Limb (tissue), 2 donors: ENCODE measurements around the gene LPAR6.

Experiments
- DNase-seq, 2 donors: peaks; one replicate each; pipeline ENCODE4 v3.0.0-alpha.2; 2016; ENCODE audit errors: extremely low spot score in 2 of 2

The LPAR6 gene

DNA sequence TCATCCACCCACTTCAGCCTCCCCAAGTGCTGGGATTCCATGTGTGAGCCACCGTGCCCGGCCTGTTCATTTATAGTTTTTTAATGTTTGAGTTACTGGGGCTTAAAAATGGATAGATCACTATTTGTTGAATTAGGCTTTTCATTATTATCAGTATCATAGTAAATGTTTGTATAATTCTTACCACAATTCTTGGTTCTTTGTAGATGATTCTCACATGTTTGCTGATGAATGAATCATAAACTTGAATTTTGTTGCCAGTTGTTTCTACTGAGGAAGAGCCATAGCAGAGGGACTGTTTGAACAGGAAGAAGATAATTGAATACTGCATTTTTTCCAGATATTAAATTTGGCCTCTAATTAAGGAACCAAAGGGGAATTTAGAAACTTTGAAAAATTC is 2.6 kb upstream of the LPAR6 start:
- DNase-seq = no peak

DNA sequence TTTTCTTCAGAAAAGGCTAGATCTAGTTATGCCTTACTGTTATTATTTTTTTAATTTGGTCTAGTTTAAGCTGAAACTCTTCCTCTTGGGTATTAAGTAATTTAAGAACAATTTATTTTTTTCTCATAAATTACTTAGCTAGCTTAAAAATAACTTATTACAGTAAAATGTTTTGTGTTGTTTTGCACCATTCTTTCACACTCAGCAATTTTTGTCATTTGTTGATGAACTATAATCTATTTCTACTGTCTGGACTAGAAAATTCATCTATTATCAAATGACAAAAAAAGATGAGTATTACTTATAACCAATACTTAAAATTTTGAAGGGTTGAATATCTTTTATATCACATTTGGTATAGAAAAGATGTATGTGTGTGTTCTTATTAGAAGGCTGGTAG is 1.6 kb upstream of the LPAR6 start:
- no peak for DNase-seq

DNA sequence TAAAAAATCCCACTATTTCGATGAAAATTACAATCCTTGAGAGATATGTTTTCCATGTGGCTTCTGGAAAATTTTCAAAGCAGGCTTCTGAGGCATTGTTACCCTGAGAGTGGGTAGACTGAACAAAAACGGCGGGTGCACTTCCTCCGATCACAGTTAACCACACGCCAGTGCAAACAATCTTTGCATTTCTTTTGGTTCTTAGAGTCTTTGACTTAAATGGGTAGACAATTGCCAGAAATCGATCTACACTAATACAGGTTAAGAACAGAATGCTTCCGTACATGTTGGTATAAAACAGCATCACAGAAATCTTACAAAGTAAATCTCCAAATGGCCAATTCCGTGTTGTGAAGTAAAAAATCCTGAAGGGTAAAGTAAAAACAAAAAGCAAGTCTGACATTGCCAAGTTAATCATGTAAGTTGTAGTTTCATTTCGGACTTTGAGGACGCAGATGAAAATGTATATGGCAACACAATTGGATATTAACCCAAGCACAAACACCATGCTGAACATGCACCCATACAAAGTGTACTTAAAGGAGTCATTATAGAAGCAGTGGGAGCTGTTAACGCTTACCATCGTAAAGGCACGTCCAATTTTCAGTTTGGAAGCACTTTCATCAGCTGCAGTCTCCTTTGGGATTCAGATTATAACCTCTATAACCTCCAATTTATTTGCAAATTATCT is 927 bp downstream of the LPAR6 start:
- no peak for DNase-seq

DNA sequence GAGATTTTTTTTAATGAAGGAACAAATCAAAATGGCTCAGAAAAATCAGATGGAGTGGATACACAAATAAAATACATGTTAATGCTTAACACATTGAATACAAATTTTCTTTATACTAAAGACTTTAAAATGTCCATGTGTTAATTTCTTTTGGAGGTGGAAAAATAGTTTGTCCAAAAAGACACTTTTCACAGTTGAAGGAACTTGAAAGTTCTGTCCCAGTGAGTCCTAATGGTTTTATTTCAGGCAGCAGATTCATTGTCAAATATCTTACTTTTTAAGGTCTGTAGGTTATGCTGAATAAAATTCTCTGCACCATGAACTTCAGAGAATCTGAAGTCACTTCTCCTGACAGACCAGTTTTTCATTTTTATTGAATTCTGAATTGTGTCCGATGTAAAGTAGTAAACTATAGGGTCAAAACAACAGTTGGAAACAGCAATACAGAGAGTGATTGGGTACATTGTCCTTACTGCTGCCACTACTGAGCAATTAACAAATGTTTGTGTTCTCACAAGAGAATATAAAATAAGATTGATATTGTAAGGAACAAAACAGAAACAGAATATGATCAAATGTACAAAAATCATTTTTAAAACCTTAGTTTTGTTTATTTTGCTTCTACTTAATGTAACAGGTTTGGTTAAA is 1.6 kb downstream of the LPAR6 start:
- DNase-seq = no peak

DNA sequence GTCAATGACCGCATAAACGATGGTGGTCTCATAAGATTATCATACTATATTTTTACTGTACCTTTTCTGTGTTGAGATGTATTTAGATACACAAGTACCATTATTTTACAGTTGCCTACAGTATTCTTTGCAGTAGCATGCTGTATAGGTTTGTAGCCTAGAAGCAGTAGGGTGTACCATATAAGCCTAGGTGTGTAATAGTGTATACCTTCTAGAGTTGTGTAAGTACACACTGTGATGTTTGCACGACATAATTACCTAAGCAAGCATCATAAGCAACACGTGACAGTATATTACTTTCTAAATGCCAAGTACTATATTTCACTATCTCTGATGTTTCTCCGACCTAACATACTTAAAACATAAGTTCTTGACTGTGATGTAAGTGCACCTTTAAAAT is 2.7 kb downstream of the LPAR6 start:
- no peak for DNase-seq

DNA sequence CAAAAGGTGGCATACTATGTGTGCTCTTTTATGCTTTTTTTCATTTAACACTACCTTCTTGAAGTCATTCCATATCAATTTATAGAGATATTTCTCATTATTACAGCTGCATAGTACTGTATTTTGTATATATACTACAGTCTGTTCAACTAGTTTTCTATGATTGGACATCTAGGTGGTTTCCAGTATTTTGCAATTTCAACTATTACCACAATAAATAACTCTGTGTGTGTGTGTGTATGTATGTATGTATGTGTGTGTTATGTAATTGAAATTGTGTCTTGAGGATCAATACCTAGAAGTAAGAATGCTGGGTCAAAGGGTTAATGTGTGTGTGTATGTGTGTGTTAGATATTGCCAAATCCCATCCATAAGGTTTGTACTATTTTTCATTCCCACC is 7.0 kb downstream of the LPAR6 start:
- DNase-seq = no peak

DNA sequence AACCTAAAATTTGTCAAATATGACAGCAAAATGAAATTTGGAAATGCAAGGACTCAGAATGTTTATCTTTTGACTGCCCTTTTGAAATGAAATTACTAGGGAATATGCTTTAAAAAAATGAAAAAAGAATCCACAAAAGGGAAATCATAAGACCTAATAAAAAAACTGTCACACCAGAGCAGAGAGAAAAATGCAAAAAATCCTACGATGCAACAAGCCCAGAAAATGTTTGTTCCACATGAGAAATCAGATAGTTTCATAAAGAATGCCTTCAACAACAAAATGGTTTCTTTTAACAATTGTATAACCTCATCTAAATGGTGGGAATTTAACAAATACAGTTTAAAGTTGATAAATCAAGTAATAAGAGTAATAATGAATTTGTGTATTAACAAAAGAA is 8.0 kb downstream of the LPAR6 start:
- no peak for DNase-seq

DNA sequence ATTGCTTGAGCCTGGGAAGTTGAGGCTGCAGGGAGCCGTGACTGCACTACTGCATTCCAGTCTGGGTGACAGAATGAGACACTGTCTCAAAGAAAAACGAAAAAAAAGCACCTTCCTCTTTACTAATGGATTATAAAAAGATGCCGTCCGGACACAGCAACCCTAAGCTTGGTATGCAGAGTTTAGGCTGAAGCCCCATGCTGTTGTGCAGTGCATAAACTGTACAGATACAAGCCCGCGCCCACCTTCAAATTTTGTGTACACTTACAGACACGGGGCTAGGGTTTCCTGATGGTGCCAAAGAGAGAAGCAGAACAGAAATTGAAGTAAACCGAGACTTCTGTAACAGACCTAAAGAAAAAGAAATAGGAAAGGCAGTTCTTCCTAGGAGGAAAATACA is 9.0 kb downstream of the LPAR6 start:
- no peak for DNase-seq

DNA sequence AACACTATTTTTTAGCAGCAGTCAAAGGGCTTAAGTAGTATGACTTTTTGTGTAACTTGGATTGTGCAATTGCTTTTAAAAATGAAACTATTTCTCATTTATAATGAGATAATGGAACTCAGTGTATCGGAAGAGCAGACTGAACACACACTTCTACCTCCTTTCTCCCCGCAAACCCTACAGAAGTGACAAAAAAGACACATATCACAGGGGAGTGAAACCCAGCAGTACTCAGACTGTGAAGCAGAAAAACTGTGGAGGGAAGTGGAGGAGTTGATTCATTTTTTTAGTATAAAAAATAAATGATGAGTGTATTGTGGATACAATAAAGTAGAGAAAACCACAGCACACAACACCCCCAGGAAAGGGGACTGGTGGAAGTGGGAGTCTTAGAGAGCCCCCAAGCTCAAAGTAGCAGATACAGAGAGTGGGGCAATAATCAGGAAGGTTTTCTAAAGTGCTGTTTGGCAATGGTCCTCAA is 9.7 kb downstream of the LPAR6 start:
- DNase-seq = no peak

DNA sequence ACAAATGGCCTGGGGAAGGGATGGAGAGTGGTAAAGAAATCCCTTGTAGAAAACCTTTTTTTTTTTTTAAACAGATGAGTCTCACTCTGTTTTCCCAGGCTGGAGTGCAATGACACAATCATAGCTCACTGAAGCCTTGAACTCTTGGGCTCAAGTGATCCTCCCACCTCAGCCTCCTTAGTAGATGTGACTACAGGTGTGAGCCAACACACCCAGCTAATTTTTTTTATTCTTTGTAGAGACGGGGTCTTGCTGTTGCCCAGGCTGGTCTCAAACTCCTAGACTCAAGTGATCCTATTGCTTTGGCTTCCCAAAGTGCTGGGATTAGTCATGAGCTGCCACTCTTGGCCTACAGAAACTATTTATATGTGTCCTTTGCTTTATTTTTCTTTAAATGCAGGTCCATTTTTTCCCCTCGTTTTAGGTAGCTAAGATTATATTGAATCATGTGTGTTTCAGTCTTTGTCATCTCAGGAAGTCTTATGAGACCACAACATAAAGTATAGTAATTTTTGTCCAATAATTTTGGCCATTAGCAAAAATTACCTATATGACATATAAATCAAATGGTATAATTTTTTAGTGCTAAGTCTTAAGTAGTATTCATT is 10.5 kb downstream of the LPAR6 start:
- no peak for DNase-seq

DNA sequence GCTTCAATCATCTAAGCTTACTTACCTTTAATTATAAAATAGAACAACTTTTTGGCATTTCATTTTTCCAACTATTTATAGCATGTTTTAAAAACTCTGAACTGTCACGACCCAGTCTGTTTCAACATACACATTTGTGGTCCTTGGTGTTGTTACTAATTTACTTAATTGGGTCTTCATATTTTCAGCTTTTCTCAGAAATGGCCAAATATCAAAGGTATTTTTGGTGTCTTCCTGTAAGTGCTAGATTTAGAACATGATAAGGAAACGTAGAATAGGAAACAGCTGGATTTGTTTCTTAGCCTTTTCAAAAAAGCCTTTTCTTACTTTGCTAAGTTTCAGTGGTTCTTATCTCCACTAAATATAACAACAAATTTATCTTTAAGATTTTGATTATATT is 11.4 kb downstream of the LPAR6 start:
- no peak for DNase-seq

DNA sequence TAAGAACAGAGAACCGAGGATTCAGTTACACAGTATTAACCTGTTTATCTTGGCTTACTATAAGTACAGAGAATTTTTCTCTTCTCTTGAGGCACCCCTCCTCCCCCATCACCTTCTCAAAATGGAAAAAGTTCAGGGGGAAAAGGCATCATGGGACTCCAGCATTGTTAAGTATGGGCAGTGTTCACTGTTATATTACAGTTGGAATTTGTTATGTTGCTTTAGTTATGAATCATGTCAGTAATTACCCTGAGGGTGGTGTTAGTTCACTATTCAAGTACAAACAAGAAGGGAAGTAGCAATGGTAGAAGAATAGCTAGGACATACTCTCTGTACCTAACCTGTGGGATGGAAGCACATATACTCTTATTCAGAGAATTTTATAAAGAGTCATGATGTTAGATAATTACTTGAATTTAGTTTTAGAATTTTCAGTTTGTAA is 12.0 kb downstream of the LPAR6 start:
- DNase-seq = no peak

DNA sequence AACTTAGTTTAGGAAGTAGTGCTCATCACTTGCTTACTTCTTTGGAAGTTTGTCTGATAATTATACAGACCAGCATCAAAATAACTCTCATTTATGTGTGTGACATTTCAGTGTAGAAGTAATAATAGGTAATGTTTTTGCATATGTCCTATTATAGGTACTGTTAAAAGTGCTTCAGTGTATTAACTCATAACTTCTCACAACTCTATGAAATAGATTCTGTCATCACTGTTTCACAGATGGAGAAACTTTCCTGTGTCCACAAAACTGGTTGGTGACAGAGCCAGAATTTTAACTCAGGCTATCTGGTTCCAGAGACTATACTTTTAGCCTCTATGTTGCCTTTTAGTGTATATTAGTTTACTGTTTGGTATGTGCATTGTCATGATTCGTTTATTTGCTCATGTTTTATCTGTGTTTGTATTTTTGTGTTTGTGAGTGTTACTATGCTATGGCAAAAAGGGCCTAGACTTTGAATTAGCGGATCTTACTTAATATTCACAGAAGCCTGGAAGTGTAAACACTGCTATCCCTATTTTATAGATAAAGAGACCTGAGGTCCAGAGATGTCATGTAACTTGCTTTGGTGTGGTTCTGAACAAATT is 12.7 kb downstream of the LPAR6 start:
- DNase-seq = no peak

DNA sequence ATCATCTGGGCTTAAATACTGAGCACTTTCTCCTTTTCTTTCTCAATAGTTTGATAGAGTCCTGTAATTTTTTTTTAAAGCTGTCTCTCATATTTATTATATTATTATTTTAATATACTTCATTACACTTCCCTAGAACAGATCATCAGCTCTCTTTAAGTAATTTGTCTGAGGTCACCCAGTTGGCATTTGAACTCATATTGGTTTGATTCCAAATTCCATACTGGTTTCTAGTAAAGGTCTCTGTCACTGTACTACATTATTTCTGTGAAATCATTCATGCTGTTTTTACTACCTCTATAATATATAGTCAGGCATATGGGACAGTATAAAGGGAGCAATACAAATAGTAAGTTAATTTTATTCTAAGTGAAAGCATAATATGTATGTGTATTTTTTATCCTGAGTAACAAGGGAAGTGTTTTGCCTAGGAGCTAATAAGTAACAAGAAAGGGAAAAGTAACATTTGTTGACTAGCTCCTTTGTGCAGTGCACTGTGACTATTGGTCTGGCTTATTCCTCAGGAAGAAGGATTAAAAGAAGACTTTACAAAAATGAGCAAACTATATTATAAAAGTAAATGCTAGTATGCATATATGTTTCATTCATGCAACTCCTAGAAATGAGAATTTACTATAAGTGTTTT is 14.3 kb downstream of the LPAR6 start:
- DNase-seq = no peak

DNA sequence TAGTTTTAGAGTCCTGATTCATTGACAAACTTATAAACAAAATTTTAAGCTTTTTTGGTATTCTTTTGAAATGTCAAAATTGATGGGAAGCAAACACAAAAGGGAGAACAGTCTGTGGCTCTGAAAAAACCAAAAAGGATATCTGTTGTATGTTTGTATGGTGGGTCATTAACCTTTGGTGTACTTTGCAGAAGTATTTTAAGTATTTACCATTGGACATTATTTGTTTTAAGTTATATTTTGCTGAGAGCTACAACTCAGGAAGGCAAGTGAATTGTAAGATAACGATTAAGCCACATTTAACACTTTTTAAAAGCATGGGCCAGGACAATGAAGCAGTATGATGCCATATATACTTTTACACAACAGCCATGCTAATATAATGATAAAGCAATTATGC is 15.2 kb downstream of the LPAR6 start:
- no peak for DNase-seq

DNA sequence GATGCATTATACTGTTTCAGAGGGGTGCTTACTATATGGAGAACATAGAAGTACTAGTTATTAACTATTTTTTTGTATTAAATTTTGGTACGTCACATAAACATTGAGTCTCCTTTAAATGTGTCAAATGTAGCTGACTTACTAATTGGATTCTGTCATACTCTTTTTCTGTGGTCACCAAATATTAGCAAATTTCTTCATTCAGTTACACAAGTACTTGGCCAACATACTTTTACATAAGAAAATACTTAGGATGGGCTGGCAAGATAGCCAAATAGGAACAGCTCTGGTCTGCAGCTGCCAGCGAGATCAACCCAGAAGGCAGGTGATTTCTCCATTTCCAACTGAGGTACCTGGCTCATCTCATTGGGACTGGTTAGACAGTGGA is 19.2 kb downstream of the LPAR6 start:
- no peak for DNase-seq

DNA sequence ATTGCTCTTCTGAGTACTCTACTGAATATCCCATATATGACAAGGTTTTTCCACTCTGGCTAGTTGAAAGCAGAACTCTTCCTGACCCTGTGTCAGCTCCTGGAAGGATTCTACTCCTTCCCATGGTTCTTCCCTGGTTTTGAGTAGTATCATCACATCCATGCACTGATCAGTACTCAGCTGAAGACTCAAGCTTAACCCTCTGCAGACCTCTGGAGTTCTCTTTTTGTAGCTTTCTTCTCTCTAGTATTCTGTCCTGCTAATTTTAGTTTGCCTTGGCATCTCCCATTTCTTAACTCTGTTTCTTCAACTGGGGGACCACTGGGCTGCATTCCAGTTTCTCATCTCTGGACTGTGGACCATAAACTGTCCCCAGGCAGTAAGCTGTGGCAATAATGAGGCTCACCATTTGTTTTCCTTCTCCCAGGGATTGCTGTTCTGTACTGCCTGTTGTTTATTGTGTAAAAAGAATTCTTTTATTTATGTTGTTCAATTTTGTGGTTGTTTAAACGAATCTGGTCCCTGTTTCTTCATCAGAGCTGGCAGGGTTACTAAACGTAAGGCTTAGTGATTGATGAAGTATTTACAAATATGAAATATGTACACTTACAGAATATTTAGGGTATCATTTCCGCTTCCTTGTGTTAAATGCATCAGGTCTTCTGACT is 19.7 kb downstream of the LPAR6 start:
- no peak for DNase-seq

DNA sequence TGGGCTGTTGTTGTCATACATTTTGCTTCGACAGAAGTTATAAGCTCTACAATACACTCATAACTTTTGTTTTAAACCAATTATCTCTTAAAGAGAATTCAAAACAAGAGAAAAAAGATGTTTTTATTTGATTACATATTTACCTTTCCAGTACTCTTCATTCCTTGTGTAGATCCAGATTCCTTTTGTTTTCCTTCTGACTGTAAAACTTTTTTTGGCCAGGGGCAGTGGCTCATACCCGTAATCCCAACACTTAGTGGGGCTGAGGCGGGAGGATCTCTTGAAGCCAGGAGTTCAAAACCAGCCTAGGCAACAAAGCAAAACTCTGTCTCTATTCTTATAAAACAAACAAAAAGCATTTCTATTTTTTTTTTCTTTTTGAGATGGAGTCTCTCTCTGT is 21.7 kb downstream of the LPAR6 start:
- no peak for DNase-seq

DNA sequence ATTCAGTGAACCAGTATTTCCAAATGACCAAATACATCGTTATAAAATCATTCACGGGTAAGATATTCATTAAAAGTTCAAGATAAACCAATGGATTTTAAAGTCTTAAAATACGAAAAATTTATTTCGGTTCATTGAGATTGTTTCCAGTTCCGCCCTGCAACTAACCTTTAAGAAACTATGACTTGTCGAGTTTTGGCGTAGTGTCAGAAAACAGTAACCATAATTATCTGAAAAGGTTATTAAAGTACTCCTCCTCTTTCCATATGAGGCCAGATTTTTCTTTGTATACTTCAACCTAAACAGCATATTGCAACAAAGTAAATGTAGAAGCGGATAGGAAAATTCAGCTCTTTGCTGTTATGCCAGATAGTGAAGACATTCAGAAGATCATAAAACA is 26.1 kb downstream of the LPAR6 start:
- DNase-seq = no peak

DNA sequence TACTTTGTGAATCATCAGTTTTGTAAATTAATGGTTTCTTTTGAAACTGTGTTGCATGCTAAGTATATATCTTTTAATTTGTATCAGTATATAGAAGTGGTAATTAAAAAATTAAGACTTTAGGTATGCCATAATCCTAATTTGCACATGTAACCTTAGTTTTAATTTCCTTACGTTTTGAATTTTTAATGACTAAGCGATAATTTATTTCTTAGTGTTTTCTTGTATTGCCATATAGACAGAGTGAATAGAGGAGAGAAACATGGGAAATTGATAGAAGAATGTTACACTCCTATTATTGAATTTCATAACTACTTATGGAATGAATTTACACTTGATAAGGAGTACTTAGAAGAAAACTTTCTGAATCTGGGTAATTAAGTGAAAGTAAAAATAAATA is 29.5 kb downstream of the LPAR6 start:
- DNase-seq = no peak

DNA sequence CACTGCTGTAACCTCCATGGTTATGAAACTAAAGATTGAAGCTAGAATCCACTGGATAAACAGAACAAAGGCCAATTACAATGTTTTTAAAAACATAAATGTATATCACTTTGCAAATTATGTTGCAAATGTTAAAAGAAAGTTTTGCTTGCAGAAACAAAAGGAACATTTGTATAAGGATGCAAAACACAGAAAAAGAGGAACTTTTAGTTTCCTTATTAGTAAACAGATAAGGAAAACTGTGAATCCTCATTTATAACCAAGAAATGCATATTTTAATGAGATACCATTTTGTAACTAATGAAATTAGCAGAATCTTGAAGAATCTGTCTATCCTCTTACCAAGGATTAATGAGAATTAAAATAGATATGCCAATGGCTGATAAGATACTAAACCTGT is 32.3 kb downstream of the LPAR6 start:
- DNase-seq = no peak

DNA sequence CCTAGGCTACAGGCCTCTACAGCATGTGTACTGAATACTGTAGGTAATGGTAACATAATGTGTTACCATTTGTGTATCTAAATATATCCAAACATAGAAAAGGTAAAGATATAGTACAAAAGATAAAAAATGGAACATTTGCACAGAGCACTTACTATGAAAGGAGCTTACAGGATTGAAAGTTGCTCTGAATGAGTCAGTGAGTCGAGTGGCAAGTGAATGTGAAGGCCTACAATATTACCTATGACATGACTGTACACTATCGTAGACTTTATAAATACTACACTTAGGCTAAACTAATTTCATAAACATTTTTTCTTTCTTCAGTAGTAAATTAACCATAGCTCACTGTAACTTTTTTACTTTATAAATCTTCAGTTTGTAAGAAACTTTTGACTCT is 35.1 kb downstream of the LPAR6 start:
- DNase-seq = no peak
